Measurements from ENCODE around the gene DDX5.

DNA sequence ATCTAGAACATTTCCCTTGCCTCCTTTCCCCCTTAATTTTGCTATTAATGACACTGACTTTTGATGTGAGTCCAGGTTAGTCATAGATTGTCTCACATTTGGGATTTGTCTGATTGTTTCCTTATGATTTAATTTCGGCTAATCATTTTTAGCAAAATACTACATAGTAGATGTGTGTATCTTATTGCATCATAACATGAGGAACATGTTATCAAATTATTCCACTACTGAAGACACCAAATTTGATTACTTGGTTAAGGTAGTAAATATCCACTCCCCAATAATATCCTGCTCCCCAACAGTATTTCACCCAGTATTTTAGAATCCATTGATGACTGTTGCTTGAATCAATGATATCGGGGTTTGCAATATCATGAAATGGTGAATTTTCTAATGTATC, 12.0 kb downstream of the DDX5 start:
- TF ChIP-seq POLR2A (IDR thresholded peaks at IDR 0.05; ENCODE audit: low read length) (no peak), RAD21 (conservative IDR thresholded peaks at IDR 0.05 in 1 of 2, IDR thresholded peaks at IDR 0.05 in 1 of 2) (no peak), ZNF302 (CRISPR knock-in tag; IDR thresholded peaks at IDR 0.05) (no peak), RFX5 (IDR thresholded peaks at IDR 0.05) (no peak), SMC3 (IDR thresholded peaks at IDR 0.05) (no peak), KDM1A (IDR thresholded peaks at IDR 0.05; ENCODE audit: low read depth) (no peak), TFCP2L1 (CRISPR knock-in tag; IDR thresholded peaks at IDR 0.05) (no peak), EP300 (IDR thresholded peaks at IDR 0.05) (no peak)
- TF ChIP-seq, protein P1, sequence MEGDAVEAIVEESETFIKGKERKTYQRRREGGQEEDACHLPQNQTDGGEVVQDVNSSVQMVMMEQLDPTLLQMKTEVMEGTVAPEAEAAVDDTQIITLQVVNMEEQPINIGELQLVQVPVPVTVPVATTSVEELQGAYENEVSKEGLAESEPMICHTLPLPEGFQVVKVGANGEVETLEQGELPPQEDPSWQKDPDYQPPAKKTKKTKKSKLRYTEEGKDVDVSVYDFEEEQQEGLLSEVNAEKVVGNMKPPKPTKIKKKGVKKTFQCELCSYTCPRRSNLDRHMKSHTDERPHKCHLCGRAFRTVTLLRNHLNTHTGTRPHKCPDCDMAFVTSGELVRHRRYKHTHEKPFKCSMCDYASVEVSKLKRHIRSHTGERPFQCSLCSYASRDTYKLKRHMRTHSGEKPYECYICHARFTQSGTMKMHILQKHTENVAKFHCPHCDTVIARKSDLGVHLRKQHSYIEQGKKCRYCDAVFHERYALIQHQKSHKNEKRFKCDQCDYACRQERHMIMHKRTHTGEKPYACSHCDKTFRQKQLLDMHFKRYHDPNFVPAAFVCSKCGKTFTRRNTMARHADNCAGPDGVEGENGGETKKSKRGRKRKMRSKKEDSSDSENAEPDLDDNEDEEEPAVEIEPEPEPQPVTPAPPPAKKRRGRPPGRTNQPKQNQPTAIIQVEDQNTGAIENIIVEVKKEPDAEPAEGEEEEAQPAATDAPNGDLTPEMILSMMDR (IDR thresholded peaks at IDR 0.05), result no peak
- TF ChIP-seq, protein P2, sequence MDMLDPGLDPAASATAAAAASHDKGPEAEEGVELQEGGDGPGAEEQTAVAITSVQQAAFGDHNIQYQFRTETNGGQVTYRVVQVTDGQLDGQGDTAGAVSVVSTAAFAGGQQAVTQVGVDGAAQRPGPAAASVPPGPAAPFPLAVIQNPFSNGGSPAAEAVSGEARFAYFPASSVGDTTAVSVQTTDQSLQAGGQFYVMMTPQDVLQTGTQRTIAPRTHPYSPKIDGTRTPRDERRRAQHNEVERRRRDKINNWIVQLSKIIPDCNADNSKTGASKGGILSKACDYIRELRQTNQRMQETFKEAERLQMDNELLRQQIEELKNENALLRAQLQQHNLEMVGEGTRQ (IDR thresholded peaks at IDR 0.05), result no peak

Measured in A549 (cell line).